Endothelial cell (in vitro differentiated cells): ENCODE measurements around the gene PVALEF. TPM values are rescaled to one million over a fixed set of nuclear protein-coding genes. Genes with fewer than 3 reads are reported as not detected.

Experiments used
- DNase-seq: peaks from one replicate; pipeline ENCODE4 v3.0.0; 2021; ENCODE audit warnings: low spot score
- H3K27ac Mint-ChIP-seq: one replicate; pipeline ENCODE4 v1.8.0; 2021; ENCODE audit warnings: mixed read lengths, inconsistent platforms; ENCODE audit not compliant: unreplicated experiment
- H3K27me3 Mint-ChIP-seq: one replicate; pipeline ENCODE4 v1.8.0; 2021; ENCODE audit warnings: mild to moderate bottlenecking, moderate library complexity, mixed read lengths, inconsistent platforms; ENCODE audit not compliant: unreplicated experiment
- H3K36me3 Mint-ChIP-seq: one replicate; pipeline ENCODE4 v1.8.0; 2021; ENCODE audit warnings: mild to moderate bottlenecking, low read depth, mixed read lengths, inconsistent platforms; ENCODE audit not compliant: unreplicated experiment
- H3K4me1 Mint-ChIP-seq: one replicate; pipeline ENCODE4 v1.8.0; 2021; ENCODE audit warnings: mild to moderate bottlenecking, mixed read lengths, inconsistent platforms; ENCODE audit not compliant: unreplicated experiment
- H3K4me3 Mint-ChIP-seq: one replicate; pipeline ENCODE4 v1.8.0; 2021; ENCODE audit warnings: mild to moderate bottlenecking, mixed read lengths, inconsistent platforms; ENCODE audit not compliant: unreplicated experiment
- H3K9me3 Mint-ChIP-seq: one replicate; pipeline ENCODE4 v1.8.0; 2021; ENCODE audit warnings: mixed read lengths, inconsistent platforms; ENCODE audit not compliant: unreplicated experiment
- total RNA-seq: library from RNA; stranded (reverse); fragmentation: NEBNext Ultra II Directional; extraction: Animal tissue kit (Norgen Biotek cat#: 25700); gene quantifications from one replicate; pipeline ENCODE4 v1.2.1, GENCODE V29; 2021; ENCODE audit not compliant: unreplicated experiment
- TF ChIP-seq, protein P1 (sequence below): fragments of 200-600 bp; sonication (generic); IDR thresholded peaks from one replicate; pipeline ENCODE4 v1.5.0; 2021; ENCODE audit warnings: antibody characterized with exemption; ENCODE audit not compliant: unreplicated experiment

The PVALEF gene
- total RNA-seq, 1 donor from 2014 or later = not detected

GRCh38 chr17:81129289-81129688 lies 36.0 kb upstream of the PVALEF start:
- H3K9me3 Mint-ChIP-seq = no peaks in the 10 kb centered on the region
- H3K4me1 Mint-ChIP-seq = no peaks in the 10 kb centered on the region
- no peaks in the 10 kb centered on the region for H3K36me3 Mint-ChIP-seq
- DNase-seq = no peak
- no peak overlapping the region for H3K27ac Mint-ChIP-seq
- no peak overlapping the region for H3K4me3 Mint-ChIP-seq
- peaks cover 1% of the 10 kb centered on the region for H3K27me3 Mint-ChIP-seq
- TF ChIP-seq, protein P1, sequence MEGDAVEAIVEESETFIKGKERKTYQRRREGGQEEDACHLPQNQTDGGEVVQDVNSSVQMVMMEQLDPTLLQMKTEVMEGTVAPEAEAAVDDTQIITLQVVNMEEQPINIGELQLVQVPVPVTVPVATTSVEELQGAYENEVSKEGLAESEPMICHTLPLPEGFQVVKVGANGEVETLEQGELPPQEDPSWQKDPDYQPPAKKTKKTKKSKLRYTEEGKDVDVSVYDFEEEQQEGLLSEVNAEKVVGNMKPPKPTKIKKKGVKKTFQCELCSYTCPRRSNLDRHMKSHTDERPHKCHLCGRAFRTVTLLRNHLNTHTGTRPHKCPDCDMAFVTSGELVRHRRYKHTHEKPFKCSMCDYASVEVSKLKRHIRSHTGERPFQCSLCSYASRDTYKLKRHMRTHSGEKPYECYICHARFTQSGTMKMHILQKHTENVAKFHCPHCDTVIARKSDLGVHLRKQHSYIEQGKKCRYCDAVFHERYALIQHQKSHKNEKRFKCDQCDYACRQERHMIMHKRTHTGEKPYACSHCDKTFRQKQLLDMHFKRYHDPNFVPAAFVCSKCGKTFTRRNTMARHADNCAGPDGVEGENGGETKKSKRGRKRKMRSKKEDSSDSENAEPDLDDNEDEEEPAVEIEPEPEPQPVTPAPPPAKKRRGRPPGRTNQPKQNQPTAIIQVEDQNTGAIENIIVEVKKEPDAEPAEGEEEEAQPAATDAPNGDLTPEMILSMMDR = no peak

DNA sequence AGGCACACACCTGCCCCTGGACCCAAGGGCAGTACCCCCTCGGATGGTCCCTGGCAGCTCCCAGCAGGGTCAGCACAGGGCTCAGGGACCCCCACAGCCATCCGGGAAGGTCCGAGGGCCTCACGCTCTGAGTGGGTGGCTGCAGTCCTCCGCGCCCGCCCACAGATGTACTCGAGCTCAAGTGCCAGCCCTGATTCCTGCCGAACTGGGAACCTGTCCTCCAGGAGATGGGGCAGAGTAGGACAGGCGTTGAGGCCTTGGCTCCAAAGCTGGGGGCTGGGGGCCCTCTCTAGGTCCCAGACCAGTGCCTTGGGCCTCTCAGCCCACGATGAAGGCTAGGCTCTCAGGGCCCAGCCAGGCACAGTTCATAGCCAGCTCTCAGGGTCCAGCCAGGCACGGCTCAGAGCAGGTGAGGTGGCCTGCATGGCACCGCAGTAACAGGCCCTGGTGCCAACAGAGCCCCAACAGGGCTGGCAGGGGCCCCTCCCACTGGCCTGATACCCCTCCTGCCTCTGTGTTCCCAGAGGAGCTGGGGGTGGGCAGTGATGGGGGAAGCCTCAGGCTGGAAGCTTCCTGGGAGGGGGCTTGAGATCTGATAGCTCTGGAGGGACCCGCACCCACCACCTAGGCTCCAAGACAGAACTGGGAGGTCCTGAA lies 35.5 kb upstream of the PVALEF start:
- Mint-ChIP-seq H3K4me1 (no peaks in the 10 kb centered on the region), H3K27ac (no peak overlapping the region), H3K36me3 (no peaks in the 10 kb centered on the region), H3K9me3 (no peaks in the 10 kb centered on the region), H3K4me3 (no peak overlapping the region), H3K27me3 (no peaks in the 10 kb centered on the region)
- no peak for DNase-seq
- TF ChIP-seq, protein P1 = no peak

- TF ChIP-seq, protein P1 = no peak
- no peak overlapping the region for H3K27ac Mint-ChIP-seq
- no peak for DNase-seq
- H3K27me3 Mint-ChIP-seq = no peaks in the 10 kb centered on the region
- H3K4me3 Mint-ChIP-seq = no peak overlapping the region
- H3K4me1 Mint-ChIP-seq = no peaks in the 10 kb centered on the region
- no peaks in the 10 kb centered on the region for H3K9me3 Mint-ChIP-seq
- no peaks in the 10 kb centered on the region for H3K36me3 Mint-ChIP-seq
Measured at GRCh38 chr17:81130385-81131361, 34.6 kb upstream of the PVALEF start.

GRCh38 chr17:81131486-81132196 lies 33.7 kb upstream of the PVALEF start:
- no peak overlapping the region for H3K4me3 Mint-ChIP-seq
- no peak for DNase-seq
- TF ChIP-seq, protein P1 = no peak

More at GRCh38 chr17:81131486-81132196, 33.7 kb upstream of the PVALEF start:
- no peaks in the 10 kb centered on the region for H3K4me1 Mint-ChIP-seq
- no peaks in the 10 kb centered on the region for H3K27me3 Mint-ChIP-seq
- no peaks in the 10 kb centered on the region for H3K36me3 Mint-ChIP-seq
- no peaks in the 10 kb centered on the region for H3K9me3 Mint-ChIP-seq
- H3K27ac Mint-ChIP-seq = no peak overlapping the region
